Stimulated activated CD8-positive, alpha-beta memory T cell treated with anti-CD3 and anti-CD28 coated beads, Interleukin-4, amount 100 ng/mL, for 1 hour (primary cell): ENCODE data around the gene GPBP1.

Experiments used
- DNase-seq, 2 donors: peaks; one replicate each; pipeline ENCODE4 v3.0.0-alpha.2; 2020; ENCODE audit warnings: low read depth in 2 of 2, low spot score in 1 of 2

The GPBP1 gene

DNA sequence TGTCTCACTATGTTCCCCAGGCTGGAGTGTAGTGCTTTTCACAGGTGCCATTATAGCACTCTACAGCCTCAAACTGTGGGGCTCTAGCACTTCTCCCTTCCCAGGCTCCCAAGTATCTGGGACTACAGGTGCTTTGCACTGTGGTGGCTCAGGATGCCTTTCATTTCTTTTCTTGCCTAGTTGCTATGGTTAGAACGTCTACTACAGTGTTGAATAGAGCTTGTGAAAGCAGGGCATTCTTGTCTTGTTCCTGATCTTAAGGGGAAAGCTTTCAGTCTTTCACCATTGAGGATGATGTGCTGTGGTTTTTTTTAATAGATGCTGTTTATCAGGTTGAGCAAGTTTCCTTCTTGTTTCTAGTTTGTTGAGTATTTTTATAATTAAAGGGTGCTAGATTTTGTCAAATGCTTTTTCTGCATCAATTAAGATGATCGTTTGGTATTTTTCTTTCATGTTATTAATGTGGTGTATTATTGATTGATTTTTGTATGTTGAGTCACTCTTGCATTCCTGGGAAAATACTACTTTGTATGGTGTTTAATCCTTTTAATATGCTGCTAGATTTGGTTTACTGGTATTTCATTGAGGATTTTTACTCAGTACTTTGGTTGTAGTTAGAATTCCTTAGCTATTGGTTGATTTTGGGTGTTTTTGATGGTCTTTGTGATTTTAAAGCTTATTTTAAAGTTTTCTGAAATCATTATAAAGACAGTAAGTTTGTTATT lies 35.6 kb downstream of the GPBP1 start:
- no peak for DNase-seq

DNA sequence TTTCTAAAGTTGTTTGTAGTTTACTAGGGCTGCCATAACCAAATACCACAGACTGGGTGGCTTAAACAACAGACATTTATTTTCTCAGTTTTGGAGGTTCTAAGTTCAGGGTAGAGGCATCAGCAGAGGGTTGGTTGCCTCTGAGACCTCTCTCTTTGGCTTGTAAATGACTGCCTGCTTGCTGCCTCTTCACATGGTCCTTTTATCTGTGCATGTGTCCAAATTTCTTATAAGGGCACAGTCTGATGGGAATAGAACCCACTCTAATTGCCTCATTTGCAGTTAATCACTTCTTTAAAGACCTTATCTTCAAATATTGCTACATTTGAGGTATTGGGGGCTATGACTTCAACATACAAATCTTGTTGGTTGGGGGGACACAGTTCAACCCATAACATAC lies 36.8 kb downstream of the GPBP1 start:
- DNase-seq, result no peak

DNA sequence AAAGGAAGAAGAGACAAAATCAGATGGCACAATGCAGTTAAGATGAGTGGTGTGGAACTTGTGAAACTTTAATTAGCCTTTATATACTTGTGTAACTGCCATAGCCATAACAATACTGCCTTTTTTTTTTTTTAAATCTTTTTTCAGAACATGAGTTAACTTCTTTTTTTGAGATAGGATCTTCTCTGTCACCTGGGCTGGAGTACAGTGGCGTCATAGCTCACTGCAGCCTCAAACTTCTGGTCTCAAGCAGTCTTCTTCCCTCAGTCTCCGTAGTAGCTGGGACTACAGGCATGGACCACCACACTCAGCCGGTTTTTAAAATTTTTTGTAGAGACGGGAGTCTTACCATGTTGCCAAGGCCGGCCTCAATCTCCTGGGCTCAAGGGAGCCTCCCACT lies 37.2 kb downstream of the GPBP1 start:
- DNase-seq, result no peak

DNA sequence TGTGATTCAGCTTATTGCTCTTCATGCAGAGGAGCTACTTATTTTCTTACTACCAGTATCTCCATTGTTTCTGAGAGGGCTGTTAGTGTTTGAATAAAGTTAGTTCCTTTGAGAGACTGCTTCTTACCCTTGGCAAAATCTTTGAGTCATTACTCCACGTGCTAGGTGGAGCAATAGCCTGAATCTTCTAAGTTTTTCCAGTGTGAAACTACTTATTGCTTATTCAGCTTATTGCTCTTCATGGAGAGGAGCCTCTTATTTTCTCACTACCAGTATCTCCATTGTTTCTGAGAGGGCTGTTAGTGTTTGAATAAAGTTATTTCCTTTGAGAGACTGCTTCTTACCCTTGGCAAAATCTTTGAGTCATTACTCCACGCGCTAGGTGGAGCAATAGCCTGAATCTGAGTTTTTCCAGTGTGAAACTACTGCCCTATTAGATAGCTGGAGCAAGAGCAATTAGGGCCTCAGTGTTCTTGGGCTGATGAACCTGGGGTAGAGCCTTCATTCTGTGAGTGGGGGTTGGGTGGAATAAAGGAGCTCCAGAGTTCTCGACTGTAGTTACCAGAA lies 41.9 kb downstream of the GPBP1 start:
- DNase-seq, result no peak

DNA sequence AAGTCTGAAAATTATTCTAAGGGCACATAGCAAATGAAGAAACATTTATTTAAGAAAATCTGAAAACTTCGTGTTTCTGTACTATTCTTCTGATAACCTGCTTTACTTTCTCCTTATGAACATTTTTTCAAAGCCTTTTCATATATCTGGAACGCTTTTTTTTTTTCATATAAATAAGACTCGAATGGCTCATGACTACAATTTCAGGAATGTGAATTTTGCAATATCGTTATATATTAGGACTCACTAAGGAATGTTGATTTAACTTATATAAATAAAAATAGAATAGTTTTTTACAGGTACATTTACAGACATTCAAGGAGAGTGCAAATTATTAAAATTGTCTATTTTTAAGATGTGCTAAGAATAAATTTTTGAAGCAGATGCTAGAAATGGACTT lies 42.9 kb downstream of the GPBP1 start:
- DNase-seq, result no peak

DNA sequence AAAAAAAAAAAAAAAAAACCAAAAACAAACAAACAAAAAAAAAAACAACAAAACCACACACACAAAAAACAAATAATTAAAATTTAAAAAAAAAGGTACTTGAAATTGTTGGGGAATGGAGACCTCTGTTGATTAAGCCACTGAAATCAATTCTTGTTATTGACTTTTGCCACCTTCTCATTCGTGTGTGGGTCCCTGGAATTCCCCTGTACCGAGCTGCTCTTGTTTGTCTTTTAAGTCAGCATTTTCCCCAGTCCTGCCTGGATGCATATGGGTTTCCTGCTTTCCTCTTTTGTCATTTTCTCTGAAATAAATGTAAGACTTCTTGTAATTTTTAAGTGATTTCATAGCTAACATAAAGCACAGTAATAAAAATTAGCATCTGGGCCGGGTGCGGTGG lies 45.5 kb downstream of the GPBP1 start:
- no peak for DNase-seq

DNA sequence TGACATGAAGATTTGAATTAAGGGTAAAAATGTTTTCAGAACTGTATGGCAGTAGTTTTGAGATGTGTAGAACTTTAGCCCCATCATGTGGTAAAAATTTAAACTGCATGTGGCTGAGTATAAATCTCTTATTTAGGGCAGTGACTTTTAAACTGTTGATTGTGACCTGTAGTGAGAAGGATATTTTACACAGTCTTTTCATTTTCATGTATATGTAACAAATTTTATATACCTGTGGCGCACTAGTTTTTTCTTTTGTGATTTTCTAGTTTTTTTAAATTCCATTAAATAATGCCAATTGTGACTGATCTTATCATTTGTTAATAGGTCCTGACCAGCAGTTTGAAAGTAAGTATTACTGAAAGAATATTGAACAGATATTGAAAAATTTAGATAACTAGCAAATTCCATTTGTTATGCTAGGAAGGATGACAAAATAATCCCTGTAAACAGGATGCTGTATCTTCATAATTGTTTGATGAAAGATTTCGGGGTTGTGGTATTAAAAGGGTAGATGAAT lies 47.2 kb downstream of the GPBP1 start:
- DNase-seq, result no peak

DNA sequence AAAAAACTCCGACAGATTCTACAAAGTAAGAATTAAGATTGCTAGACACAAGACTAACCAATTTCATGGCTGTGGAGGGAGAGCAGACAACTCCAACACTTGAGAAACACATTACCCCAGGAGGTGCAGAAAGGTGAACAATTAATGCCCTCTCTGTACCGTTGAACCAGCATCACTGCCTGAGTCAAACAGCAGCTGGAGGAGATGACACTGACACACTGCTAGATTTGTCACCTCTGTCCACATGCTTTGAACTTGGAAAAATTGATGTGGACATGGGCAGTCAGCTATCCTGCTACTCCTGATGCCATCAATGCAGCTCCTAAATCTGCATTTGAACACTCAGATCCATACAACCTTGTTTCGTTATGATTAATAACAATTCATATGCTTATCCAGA lies 51.7 kb downstream of the GPBP1 start:
- DNase-seq, result no peak

DNA sequence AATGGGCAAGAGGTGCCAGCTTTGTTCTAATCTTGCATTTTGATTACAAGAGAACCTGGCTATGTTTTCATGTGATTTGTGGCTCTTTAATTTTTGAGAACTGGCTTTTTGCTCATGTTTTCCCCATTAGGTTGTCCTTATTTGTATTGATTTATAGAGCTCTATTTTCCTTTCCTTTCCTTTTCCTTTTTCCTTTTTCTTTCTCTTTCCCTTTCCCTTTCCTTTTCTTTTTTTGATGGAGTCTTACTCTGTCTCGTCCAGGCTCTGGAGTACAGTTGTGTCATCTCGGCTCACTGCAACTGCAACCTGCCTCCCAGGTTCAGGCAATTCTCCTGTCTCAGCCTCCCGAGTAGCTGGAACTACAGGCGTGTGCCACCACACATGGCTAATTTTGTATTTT lies 55.5 kb downstream of the GPBP1 start:
- no peak for DNase-seq

DNA sequence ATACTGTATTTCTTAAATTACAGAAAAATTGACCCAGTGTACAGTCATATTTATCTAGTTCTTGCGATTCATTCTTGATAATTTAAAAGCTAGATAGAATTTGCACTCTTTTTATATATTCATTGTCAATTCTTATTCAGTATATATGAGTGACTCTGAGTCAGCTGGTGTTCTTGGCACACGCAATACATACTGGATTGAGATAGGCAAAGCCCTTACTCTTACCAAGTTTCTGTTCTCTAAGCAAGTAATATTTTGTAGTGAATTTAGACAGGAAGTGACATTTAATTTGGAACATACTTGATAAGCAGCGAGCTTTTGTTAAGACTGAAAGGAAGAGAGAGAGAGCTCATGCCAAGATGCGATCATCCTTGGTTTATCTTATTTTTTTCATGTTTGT lies 57.7 kb downstream of the GPBP1 start:
- DNase-seq, result no peak

DNA sequence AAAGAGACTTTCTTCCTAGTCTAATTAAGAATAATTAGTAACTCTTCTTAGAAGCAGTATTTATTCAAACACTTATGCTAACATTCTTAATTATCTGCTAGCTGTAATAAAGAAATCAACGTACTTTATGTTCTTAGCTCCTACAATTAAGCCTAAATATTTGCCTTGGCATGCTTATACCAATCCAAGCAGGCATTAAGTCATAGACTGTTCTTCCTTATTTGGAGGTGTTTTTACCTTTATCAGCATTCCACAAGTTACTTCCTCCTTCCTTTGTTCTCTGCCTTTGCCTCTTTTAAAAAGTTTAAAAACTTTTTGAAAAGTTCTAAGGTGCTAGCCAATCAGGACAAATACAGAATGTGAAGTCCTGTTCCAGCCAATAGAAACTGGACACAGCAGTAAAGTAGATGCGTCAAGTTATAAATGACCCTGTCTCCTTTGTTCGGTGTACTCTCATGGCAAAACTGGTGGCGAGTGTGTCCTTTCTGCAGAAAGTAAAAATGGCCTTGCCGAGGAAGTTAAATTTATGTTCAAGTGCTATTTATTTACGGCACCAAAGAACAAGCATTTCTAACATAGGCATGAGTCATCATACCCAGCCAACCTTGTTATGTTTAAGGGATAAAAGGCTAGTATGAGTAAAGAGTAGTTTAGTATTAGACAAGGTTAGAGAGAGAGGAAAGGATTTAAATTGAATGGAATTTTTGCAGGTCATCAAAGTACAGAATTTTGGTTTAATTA lies 58.6 kb downstream of the GPBP1 start:
- DNase-seq, result no peak

DNA sequence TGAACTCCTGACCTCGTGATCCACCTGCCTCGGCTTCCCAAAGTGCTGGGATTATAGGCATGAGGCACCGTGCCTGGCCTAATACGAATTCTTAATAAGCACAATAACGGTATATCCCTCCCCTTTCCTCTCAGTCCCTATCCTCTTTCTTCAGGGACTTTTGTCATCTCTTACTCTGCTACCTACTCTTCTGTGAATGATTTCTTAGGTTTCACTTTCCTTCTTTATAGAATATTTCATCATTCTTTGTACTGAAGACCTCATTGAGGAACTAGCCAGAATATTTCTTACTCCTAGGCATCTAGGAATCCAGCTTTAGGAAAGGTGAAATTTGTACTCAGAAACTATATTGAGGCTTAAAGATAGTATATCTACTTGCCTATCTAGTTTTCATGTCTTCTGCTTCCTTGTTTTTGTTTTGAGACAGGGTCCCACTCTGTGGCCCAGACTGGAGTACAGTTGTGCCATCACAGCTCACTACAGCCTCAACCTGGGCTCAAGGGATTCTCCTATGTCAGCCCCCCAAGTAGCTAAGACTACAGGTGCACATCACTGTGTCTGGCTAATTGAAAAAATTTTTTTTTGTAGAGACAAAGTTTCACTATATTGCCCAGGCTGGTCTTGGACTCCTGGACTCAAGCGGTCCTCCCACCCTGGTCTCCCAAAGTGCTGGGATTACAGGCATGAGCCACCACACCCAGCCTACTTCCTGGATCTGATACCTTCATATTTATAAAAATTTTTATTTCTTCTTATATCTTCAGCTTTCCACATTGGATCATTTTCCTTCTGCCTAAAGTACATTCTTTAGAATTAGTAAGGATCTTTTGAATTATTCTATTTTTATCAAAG lies 69.7 kb downstream of the GPBP1 start:
- no peak for DNase-seq

DNA sequence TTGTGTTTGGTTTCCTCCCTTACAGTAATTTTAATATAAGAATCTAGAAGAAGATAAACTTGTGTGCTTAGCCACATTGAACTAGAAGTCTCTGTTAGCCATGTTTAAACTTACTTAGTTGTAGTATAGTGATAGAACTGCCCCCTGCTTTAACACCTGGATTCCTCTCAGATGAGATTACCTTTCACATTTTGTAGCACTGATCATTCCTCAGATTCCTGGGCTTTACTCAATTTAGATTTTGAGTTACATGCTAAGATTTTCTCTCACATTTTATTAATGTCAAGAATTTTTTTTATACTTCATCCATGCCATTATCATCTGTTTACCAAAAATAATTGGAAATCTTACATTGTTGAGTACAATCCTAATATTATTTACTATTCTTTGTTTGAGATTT lies 70.5 kb downstream of the GPBP1 start:
- DNase-seq, result no peak

DNA sequence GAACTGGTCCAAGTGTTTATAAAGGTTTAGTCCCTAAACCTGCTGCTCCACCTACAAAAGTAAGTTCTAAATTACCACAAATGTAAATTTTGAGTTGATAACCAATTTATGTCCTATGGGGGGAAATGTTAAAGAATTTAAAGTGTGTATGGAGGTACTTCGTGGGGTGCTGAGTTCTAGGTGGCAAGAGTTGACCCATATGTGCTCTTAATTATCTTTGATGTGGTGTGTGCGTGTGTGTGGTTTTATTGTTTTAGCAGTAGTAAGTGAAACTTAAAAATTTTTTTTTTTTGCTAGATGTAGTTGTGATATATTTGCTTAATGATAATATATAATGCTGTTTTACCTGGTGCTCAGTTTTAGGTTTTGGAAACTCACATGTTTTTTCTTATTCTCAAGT lies 72.6 kb downstream of the GPBP1 start:
- DNase-seq, result no peak

DNA sequence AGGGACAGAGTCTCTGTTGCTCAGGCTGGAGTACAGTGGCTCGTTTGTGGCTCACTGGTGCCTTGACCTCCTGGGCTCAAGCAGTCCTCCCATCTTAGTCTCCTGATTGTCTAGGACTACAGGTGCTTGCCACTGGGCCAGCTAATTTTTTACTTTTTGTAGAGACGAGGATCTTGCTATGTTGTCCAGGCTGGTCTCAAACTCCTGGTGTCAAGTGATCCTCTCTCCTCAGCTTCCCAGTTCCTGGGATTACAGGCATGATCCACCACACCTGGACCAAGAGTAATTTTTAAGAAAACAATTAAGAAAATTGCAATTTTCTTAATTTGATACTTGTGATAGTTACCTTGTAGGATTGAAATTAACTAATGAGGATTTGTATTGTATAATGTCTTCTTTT lies 73.9 kb downstream of the GPBP1 start:
- DNase-seq, result no peak

DNA sequence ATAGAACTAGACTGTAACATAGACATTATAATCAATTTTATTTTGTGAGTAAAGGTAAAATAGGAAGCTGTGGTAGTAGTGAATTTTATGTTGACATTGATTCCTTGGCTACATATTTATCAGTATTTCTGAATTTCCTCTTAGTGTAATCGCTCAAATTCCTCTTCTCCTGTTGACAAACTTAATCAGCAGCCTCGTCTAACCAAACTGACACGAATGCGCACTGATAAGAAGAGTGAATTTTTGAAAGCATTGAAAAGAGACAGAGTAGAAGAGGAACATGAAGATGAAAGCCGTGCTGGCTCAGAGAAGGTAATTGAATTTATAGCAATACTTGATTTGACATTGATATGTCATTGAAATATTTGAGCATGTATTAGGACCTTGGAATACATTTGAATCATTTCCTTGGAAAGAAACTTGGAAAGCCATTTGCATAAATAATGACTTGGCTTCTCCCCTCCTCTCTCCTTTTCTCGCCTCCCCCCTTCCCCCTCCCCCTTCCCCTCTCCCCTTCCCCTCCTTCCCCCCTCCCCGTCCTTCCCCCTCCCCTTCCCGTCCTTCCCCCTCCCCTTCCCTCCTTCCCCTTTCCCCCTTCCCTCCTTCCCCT lies 75.5 kb downstream of the GPBP1 start:
- no peak for DNase-seq

DNA sequence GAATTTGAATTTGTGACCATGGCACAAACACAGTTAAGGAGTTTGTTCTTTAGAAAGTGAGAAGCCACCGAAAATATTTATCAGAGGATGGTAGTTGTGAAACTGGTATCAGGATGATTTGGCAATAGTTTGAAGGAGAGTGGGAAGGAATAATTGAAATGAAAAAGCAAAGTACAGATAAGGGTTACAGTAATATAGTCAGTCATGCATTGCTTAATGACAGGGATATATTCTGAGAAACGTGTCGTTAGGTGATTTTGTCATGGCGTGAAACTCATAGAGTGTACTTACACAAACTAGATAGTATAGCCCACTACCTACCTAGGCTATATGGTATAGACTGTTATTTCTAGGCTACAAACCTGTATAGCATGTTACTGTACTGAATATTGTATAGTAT lies 84.2 kb downstream of the GPBP1 start:
- no peak for DNase-seq

DNA sequence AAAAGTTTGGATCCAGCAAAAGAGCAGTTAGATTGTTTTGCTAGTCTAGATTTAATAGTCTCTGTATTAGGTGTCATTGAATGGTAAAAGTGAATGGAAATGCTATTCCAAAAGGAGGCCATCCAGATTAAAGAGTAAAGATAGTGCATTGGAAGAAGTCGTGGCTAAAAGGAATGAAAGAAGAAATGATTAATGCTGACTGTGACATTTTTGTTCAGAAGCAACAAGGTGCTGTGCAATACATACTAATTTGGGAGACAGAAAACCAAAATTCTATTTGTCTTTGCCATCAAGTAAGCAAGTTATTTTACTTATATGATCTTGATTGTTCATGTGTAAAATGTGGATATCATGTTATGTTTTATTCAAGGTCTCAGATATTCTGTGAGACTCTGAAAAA lies 85.1 kb downstream of the GPBP1 start:
- DNase-seq, result no peak

DNA sequence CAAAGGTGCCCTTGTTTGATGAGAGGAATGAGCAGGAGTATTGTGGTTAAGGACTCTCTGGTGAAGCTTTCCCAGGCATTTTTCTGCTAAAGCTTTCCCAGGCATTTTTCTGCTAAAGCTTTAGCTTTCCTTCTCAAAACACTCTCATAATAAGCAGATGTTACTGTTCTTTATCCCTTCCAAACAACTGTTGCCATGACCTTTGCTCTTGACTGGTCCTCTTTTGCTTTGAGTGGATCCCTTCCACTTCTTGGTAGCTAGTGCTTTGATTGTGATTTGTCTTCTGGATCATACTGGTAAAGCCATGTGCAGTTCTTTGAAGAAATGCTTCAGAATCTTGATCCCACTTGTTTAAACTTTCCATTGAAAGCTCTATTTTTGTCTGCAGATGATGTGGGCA lies 85.8 kb downstream of the GPBP1 start:
- DNase-seq, result no peak

DNA sequence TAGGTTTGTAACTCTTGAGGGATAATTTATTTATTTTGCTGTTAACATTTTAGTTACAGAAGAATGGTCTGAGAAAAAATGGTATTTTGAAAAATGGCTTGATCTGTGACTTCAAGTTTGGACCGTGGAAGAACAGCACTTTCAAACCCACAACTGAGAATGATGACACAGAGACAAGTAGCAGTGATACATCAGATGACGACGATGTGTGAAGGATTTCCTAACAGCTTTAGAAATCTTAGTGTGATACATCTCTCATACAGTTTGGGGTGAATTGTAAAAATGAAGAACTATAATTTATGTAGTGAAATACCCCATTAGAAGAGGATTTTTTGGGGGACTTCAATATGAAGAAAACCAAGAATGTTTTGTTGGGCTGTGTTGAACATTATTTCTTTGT lies 88.7 kb downstream of the GPBP1 start:
- DNase-seq, result no peak

DNA sequence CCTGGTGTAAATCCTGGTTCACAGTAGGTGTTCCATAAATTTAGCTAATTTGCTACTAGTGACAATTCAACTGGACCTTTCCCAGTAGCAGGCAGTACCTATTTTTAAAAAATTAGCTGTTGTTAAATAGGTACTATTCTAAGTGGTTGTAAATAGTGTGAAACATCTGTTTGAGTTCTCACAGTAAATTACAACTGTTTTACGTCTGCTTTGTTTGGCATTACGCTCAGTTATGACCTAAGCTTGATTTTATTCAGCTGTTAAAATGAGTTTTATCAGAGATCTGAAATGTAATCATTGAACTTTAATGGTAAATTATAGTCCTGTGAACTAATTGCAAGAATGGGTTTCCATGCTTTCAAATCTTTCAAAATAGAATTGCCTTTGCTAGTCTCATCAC lies 93.9 kb downstream of the GPBP1 start:
- DNase-seq, result no peak
